ENCODE results near the gene BRD3OS.
"Not testable (repeated sequence)": the region's sequence is repeated elsewhere in the genome, so short reads cannot be mapped to it uniquely, and the experiment has no call there.

BRD3OS gene

DNA sequence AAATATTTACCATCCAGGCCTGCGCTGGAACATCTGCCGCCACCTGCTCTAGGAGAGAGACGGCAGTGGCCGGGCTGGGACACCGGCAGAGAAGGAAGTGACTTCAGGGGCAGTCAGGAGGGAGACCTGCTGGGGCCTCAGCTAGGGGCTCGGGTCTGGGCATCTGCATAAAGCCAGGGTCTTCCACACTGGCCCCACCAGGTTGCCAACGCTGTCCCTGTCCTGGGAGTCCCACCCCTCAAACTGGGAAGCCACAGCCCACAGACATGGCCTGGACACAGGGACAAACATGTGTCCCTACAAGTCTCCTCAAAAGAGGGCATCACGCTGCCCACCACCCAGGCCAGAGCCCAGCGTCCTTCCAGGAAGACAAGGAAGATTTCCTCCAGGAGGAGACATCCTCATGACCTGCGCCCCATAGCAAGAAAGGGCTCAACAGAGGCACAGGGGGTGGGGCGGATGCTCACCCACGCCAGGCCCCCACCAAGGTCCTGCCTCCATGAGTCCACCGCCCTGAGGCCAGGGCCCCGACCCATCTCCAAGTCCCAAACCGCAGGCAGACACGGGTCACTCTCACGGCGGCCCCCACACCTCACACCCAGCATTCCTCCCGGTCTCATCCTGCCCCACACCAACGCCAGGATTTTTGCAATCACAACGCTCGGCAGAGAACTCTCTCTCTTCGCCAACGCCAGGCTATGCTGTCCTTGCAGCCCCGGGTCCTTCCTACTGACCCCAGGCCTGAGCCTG lies 42.1 kb upstream of the BRD3OS start:
- DNase-seq (ENCODE audit: insufficient read length, low spot score) (no peak), FAIRE-seq (no peak)
- TF ChIP-seq, protein P1, sequence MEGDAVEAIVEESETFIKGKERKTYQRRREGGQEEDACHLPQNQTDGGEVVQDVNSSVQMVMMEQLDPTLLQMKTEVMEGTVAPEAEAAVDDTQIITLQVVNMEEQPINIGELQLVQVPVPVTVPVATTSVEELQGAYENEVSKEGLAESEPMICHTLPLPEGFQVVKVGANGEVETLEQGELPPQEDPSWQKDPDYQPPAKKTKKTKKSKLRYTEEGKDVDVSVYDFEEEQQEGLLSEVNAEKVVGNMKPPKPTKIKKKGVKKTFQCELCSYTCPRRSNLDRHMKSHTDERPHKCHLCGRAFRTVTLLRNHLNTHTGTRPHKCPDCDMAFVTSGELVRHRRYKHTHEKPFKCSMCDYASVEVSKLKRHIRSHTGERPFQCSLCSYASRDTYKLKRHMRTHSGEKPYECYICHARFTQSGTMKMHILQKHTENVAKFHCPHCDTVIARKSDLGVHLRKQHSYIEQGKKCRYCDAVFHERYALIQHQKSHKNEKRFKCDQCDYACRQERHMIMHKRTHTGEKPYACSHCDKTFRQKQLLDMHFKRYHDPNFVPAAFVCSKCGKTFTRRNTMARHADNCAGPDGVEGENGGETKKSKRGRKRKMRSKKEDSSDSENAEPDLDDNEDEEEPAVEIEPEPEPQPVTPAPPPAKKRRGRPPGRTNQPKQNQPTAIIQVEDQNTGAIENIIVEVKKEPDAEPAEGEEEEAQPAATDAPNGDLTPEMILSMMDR (IDR thresholded peaks at IDR 0.05; ENCODE audit: insufficient read depth, missing control alignments): no peak

DNA sequence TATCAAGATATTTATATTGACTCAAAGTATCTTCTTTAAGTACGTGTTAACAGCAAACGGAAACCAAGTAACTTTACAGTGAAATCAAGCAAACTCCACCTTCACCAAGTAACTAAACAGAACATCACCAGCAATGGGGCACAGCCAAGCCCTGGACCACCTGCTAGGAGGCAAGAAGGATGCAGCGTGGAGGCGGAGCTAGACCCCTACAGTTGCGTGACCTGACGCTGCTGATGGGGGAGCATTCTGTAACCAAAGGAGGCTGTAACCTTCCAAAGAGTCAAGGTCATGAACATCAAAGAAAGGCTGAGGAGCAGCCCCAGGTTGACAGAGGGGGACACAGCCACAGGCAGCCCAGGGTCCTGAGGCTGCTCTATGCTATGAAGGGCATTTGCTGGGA lies 39.2 kb upstream of the BRD3OS start:
- FAIRE-seq: no peak
- TF ChIP-seq, protein P1 (IDR thresholded peaks at IDR 0.05; ENCODE audit: insufficient read depth, missing control alignments): no peak

DNA sequence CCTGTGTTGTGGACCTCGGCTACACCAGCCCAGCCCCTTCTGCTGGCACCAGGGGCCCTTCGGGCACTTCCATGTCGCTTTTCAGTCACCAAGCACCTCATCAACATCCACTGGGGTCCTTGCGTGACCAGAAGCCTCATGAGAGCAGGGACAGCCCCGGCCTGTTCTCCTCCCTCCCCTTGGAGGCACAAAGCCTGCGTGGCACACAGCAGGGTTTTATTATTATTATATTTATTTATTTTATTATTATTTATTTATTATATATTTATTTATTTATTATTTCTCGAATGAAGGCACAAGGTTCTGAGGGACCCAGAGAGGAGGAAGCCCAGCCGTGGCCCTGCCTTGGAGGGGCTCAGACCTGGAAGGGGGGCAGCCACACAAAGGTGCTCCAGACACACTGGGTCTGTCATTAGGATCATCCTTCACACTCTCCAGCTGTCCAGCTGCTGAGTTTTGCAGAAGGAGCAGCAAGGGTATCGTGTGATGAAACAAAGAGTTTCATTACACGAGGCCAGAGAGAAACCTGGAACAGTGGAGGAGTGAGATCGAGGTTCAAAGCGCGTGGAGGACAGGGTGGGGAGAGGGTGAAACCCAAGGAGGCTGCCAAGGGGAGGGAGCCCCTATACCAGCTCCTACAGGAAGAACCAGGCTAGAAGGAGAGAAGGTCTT lies 38.4 kb upstream of the BRD3OS start:
- FAIRE-seq: no peak
- TF ChIP-seq, protein P1 (IDR thresholded peaks at IDR 0.05; ENCODE audit: insufficient read depth, missing control alignments): no peak
- no peak for DNase-seq (ENCODE audit: insufficient read length, low spot score)

More for the DNA sequence above, 39.2 kb upstream of the BRD3OS start:
- DNase-seq (ENCODE audit: insufficient read length, low spot score): no peak

DNA sequence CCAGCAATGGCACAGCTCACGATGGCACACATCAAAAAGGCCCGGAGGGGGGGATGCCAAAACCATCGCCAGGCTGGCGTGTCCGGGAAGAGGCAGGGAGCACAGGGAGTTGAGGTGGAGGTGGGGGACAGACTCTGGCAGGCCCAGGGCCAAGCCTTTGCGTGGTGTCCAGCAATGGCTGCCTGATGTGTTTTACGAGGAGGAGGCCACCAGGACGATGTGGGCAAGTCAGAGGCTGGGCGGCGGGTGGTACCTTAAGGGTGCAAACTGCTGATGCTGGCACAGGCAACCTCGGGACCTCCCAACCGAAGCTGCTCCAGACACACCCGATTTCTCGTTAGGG lies 37.9 kb upstream of the BRD3OS start:
- TF ChIP-seq, protein P1 (IDR thresholded peaks at IDR 0.05; ENCODE audit: insufficient read depth, missing control alignments): no peak
- FAIRE-seq: no peak
- no peak for DNase-seq (ENCODE audit: insufficient read length, low spot score)

DNA sequence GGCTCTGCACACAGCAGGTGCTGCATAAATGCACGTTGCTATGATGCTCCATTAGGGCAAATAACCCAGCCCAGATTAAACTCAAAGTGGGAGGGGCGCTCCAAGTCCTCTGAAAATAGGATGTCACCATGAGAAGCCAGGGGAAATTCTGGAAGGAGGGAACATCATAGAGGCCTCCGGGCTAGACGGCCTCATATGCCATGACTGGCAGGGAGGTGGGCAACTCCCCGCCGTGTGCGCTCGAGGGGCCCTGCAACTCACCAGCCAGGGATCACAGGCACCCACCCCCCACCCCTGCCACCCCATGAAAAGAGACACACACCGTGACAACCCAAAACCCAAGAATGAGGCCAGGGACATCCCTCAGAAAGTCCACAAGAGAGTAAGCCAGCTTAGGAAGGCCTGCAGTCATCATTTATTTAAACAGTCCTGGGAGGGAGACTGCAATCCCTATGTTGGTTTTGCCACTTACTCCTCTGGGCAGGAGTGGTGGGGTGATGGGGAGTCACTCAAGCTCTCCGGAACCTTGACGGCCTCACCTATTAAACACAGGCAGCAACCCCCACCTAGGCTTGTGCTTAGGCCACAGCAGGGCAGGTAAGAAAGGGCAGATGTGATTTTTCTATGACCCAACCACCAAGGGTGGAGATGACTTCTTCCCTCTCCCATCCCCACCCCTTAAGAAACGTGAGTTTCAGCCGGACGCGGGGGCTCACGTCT lies 37.2 kb upstream of the BRD3OS start:
- FAIRE-seq: no peak
- TF ChIP-seq, protein P1 (IDR thresholded peaks at IDR 0.05; ENCODE audit: insufficient read depth, missing control alignments): no peak
- DNase-seq (ENCODE audit: insufficient read length, low spot score): no peak

DNA sequence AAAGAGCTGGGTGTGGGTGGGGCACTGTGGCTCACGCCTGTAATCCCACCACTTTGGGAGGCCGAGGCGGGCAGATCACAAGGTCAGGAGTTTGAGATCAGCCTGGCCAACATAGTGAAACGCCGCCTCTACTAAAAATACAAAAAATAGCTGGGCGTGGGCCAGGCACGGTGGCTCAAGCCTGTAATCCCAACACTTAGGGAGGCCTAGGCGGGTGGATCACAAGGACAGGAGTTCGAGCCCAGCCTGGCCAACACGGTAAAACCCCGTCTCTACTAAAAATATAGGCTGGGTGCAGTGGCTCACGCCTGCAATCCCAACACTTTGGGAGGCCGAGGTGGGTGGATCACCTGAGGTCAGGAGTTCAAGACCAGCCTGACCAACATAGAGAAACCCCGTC lies 36.5 kb upstream of the BRD3OS start:
- FAIRE-seq; DNase-seq (ENCODE audit: insufficient read length, low spot score): not testable (repeated sequence)

DNA sequence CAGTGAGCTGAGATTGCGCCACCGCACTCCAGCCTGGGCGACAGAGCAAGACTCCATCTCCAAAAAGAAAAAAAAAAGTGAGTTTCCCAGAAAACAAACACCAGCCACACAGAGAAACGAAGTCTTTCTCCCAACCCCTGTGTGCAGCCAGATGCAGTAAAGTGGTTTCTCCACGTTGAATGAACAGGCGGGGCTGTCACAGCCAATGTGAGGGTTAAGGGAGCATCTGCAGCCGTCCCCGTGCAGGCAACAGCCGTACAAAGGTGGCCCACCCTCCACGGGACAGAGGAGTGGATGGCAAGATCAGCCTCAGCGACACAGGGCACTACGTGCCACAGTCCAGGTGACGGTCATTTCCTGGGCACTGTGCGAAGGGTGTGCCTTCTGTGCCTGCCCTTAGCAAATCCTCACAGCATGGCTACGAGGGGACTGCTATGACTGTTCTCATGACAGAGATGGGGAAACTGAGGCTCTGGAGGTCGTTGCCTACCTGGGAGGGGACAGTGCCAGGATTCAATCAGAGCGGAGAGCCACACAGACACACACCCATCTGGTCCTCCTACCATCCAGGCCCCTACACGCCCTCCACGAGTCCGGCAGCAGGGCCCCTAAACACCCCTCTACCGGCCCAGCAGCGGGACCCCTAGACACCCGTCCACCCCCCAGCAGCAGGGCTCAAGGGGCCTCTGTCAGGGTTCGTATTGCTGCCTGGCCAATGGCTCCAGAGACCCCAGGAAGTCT lies 35.5 kb upstream of the BRD3OS start:
- TF ChIP-seq, protein P1 (IDR thresholded peaks at IDR 0.05; ENCODE audit: insufficient read depth, missing control alignments): no peak
- DNase-seq (ENCODE audit: insufficient read length, low spot score) (no peak), FAIRE-seq (no peak)
